Ascending aorta (tissue), 2 donors: ENCODE measurements around the gene INPP4A. TPM values are rescaled to one million over a fixed set of nuclear protein-coding genes. Genes with fewer than 3 reads are reported as not detected.

Experiments
- DNase-seq, 2 donors: peaks; one replicate each; pipeline ENCODE4 v3.0.0-alpha.2; 2019; ENCODE audit warnings: low spot score in 2 of 2
- H3K27ac ChIP-seq, 2 donors: fragments of 200-600 bp; sonication (generic); one replicate each; pipeline ENCODE4 v1.5.1; 2016 to 2017; ENCODE audit warnings: mild to moderate bottlenecking in 1 of 2
- H3K27me3 ChIP-seq: fragments of 200-600 bp; sonication (generic); one replicate; pipeline ENCODE4 v1.5.1; 2017
- H3K36me3 ChIP-seq, 2 donors: fragments of 200-600 bp; sonication (generic); one replicate each; pipeline ENCODE4 v1.5.1; 2016
- H3K4me1 ChIP-seq, 2 donors: fragments of 200-600 bp; sonication (generic); one replicate each; pipeline ENCODE4 v1.5.1; 2016 to 2017; ENCODE audit warnings: mild to moderate bottlenecking in 1 of 2
- H3K4me3 ChIP-seq, 2 donors: fragments of 200-600 bp; sonication (generic); one replicate each; pipeline ENCODE4 v1.5.1; 2016 to 2017; ENCODE audit warnings: mild to moderate bottlenecking in 1 of 2
- H3K9me3 ChIP-seq, 2 donors: fragments of 200-600 bp; sonication (generic); one replicate each; pipeline ENCODE4 v1.5.1; 2016
- CTCF ChIP-seq, 3 experiments: fragments of 200-600 bp in 2 of 3; fragments of 450-650 bp in 1 of 3; sonication (generic) in 2 of 3; IDR thresholded peaks; one replicate each; pipeline ENCODE4 v1.5.1; 2016 to 2019; ENCODE audit warnings: antibody characterized with exemption in 3 of 3, mild to moderate bottlenecking in 1 of 3, moderate library complexity in 1 of 3
- intact Hi-C: fragments of 100-400 bp; cut with DNase I; formaldehyde crosslinking; loops from one replicate; pipeline ENCODE4 v1.15.1; 2023
- total RNA-seq: library from RNA; depleted of rRNA; stranded (reverse); fragments of >200 nt; gene quantifications from one replicate; pipeline ENCODE4 v1.1.0, GENCODE V29; 2016

Gene INPP4A
- total RNA-seq, 1 donor from 2014 or later, result 52.8 TPM

DNA sequence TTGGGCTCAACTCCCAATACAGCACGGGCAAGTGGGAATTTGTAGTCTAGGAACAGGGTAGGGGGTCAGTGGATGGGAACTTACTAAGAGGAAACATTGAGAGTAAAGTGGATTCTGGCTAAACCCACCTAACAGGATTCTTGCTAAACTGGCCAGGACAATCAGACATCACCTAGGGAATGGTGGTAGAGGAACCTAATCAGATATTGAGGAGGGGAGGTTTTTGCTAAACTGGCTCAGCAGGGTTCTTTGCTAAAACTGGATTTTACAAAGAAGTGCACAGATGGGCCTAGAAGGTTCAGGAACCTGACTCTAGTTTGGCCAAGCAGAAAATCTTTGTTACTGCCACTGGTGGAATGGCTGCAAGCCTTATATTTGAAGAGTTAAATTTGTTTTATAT, 55.9 kb downstream of the INPP4A start:
- no peak for DNase-seq
- Histone ChIP-seq H3K36me3 (no peaks in the 10 kb centered on the region), H3K4me3 (no peak overlapping the region), H3K9me3 (no peaks in the 10 kb centered on the region), H3K27ac (no peak overlapping the region), H3K27me3 (no peaks in the 10 kb centered on the region), H3K4me1 (peaks cover 0 to 29% of the 10 kb centered on the region in 2 donors)
- intact Hi-C loops, result loop anchor here (5.0 kb wide), 1 partner anchor 58 kb away; the partner anchor contains the start of gene INPP4A
- TF ChIP-seq CTCF (IDR thresholded peaks at IDR 0.05), result no peak

DNA sequence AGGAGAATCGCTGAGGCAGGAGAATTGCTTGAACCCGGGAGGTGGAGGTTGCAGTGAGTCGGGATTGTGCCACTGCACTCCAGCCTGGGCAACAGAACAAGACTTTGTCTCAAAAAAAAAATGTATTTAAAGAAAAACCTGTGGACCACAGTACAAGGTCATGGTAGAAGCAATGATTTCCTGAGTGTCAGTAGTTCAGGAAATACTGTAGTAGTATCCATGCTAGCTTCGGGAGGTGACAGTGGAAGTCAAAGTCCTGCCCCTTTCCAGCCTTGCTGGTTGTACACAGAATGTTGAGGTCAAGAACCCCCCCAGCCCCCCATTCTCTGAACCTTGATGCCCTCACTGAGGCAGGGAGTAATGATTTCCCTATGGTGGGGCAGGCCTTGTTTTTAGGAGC, 56.6 kb downstream of the INPP4A start:
- Histone ChIP-seq H3K4me3 (no peak overlapping the region), H3K4me1 (peaks cover 0 to 33% of the 10 kb centered on the region in 2 donors), H3K27me3 (no peaks in the 10 kb centered on the region), H3K9me3 (no peaks in the 10 kb centered on the region), H3K36me3 (no peaks in the 10 kb centered on the region), H3K27ac (no peak overlapping the region)
- no peak for TF ChIP-seq CTCF (IDR thresholded peaks at IDR 0.05)
- no peak for DNase-seq
- intact Hi-C loops, result loop anchor here (5.0 kb wide), 1 partner anchor 59 kb away; the partner anchor contains the start of gene INPP4A

GRCh38 chr2:98501876-98502275, 57.2 kb downstream of the INPP4A start:
- H3K9me3 ChIP-seq, result no peaks in the 10 kb centered on the region
- intact Hi-C loops, result loop anchor here (5.0 kb wide), 1 partner anchor 60 kb away; the partner anchor contains the start of gene INPP4A
- no peak overlapping the region for H3K4me3 ChIP-seq
- no peaks in the 10 kb centered on the region for H3K27me3 ChIP-seq
- TF ChIP-seq CTCF (IDR thresholded peaks at IDR 0.05), result no peak
- no peaks in the 10 kb centered on the region for H3K36me3 ChIP-seq
- peaks cover 0 to 40% of the 10 kb centered on the region in 2 donors for H3K4me1 ChIP-seq
- peak overlapping the region; percentile 2 to 59 for H3K27ac ChIP-seq
- DNase-seq, result peak in 1 of 2 donors; percentile 22

DNA sequence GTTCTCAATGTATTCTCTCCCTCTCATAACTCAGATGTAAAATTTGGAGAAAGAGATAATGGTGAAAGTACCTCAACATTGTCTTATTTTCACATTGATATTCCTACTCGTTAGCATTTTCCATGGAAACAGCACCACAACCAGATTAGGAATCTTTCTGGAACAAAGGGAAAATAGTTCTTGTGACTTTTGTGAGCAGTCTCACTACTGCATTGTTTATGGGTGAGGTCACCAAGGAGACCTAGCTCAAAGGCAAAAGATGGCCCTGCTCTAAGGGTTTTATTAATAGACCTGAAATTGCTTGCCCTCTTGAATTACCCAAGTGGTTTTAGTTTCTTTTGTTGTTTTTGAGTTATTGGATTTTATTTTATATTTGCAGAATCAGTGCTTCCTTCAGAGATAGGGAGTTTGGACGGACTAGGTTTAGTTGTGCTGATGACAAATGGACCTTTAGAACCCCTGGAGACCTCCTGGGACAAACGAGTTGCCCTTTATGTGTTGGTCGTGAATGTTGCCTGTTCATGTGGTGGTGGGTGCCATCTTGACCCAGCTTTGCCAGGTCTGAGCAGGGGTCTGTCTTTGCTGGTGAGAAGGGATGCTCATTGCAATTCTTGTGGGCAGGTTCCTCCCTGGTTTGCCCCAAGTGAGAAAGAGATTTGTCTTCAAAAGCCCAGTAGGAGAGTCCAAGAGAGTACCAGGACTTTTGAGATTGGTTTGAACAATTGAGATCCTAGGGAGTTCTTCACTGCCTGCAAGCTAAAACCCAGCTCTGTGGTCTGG, 58.1 kb downstream of the INPP4A start:
- peak overlapping the region; percentile 2 to 59 for H3K27ac ChIP-seq
- intact Hi-C loops, result loop anchor here (5.0 kb wide), 1 partner anchor 60 kb away; the partner anchor contains the start of gene INPP4A

DNA sequence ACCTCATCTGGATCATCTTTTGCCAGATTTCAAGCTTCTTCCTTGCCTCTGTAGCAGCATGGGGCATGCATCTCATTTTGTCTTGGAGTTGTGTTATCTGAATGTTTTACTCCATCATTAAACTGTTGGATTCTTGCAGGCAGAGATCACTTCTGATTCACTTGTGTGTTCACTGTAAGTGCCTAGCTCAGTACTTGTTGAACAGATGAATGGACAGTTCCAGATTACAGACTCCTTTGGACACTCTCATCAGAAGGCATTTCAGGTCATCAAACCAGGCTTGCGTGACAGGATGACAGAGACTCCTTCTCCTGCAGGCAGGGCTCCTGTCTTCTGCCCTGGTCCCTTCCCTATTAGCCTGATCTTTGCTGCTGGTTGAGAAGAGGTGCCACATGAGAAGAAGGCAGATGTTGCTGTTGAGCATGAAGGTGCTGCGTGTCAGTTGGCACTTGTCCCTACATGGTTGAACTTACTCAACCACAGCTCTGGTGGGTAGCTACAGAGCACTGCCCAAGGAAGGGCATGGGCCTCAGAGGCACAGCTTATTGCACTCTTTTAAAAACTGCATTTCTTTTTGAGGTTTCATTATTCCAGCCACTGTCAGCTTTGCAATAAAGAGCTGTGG, 58.9 kb downstream of the INPP4A start:
- no peak for TF ChIP-seq CTCF (IDR thresholded peaks at IDR 0.05)
- intact Hi-C loops, result loop anchor here (5.0 kb wide), 1 partner anchor 61 kb away; the partner anchor contains the start of gene INPP4A
- DNase-seq, result peak in 1 of 2 donors; percentile 28
- H3K36me3 ChIP-seq, result no peaks in the 10 kb centered on the region
- no peaks in the 10 kb centered on the region for H3K27me3 ChIP-seq
- H3K27ac ChIP-seq, result peak overlapping the region; percentile 13 to 58
- H3K4me1 ChIP-seq, result peaks cover 0 to 40% of the 10 kb centered on the region in 2 donors
- no peak overlapping the region for H3K4me3 ChIP-seq
- no peaks in the 10 kb centered on the region for H3K9me3 ChIP-seq

More for the DNA sequence above, 58.1 kb downstream of the INPP4A start:
- no peak overlapping the region for H3K4me3 ChIP-seq
- DNase-seq, result peak in 1 of 2 donors; percentile 52
- TF ChIP-seq CTCF (IDR thresholded peaks at IDR 0.05), result no peak
- H3K27me3 ChIP-seq, result no peaks in the 10 kb centered on the region
- no peaks in the 10 kb centered on the region for H3K9me3 ChIP-seq
- H3K4me1 ChIP-seq, result peaks cover 0 to 40% of the 10 kb centered on the region in 2 donors
- no peaks in the 10 kb centered on the region for H3K36me3 ChIP-seq
